WTC11 (cell line): ENCODE measurements around the gene CPOX. TPM values are rescaled to one million over a fixed set of nuclear protein-coding genes. Genes with fewer than 3 reads are reported as not detected.
"Not testable (repeated sequence)": the region's sequence is repeated elsewhere in the genome, so short reads cannot be mapped to it uniquely, and the experiment has no call there.

Experiments
- ATAC-seq: fragments of 200-7000 bp; cut with Tn5 transposase; 2 replicates; pipeline ENCODE4 v1.10.0; 2021; ENCODE audit warnings: mild to moderate bottlenecking, moderate library complexity
- CTCF ChIA-PET: fragments of 300-600 bp; sonication (Branson Sonifier 250); formaldehyde crosslinking; loops from one replicate; lab custom pipeline; 2021; ENCODE audit warnings: antibody characterized with exemption; lab: Charles Lee
- POLR2A ChIA-PET: fragments of 350-600 bp; sonication (Branson Sonifier 250); formaldehyde crosslinking; loops from one replicate; lab custom pipeline; 2021; ENCODE audit warnings: antibody characterized with exemption; lab: Charles Lee
- DNase-seq: peaks from one replicate; pipeline ENCODE4 v3.0.0; 2021; ENCODE audit warnings: low spot score
- H3K27ac Mint-ChIP-seq: 2 replicates; pipeline ENCODE4 v1.8.0; 2021; ENCODE audit warnings: mixed read lengths
- H3K27me3 Mint-ChIP-seq: 2 replicates; pipeline ENCODE4 v1.8.0; 2021; ENCODE audit warnings: low read depth, mild to moderate bottlenecking, moderate library complexity, mixed read lengths
- H3K36me3 Mint-ChIP-seq: 2 replicates; pipeline ENCODE4 v1.8.0; 2021; ENCODE audit warnings: mixed read lengths
- H3K4me1 Mint-ChIP-seq: 2 replicates; pipeline ENCODE4 v1.8.0; 2022; ENCODE audit warnings: mixed read lengths
- H3K4me3 Mint-ChIP-seq: 2 replicates; pipeline ENCODE4 v1.8.0; 2021; ENCODE audit warnings: mild to moderate bottlenecking, moderate library complexity, mixed read lengths
- H3K9me3 Mint-ChIP-seq: 2 replicates; pipeline ENCODE4 v1.8.0; 2021; ENCODE audit warnings: mixed read lengths
- EMX1 ChIP-seq: fragments of 250-450 bp; sonication (Bioruptor Pico); IDR thresholded peaks from 2 replicates; pipeline ENCODE4 v1.8.0; 2021; ENCODE audit warnings: mild to moderate bottlenecking
- GRHL2 ChIP-seq: fragments of 250-450 bp; sonication (Bioruptor Pico); IDR thresholded peaks from 2 replicates; pipeline ENCODE4 v1.8.0; 2022; ENCODE audit warnings: mild to moderate bottlenecking, moderate library complexity; ENCODE audit not compliant: insufficient replicate concordance, severe bottlenecking
- IRF2 ChIP-seq: sonication (generic); formaldehyde crosslinking; IDR thresholded peaks from 2 replicates; pipeline ENCODE4 v1.8.0; 2022; ENCODE audit warnings: low read depth, missing genetic modification reagents, borderline replicate concordance
- NR1H2 ChIP-seq: sonication (generic); formaldehyde crosslinking; IDR thresholded peaks from 2 replicates; pipeline ENCODE4 v1.9.0; 2021; ENCODE audit warnings: mild to moderate bottlenecking, moderate library complexity, missing genetic modification reagents
- PRDM15 ChIP-seq: sonication (generic); formaldehyde crosslinking; IDR thresholded peaks from 2 replicates; pipeline ENCODE4 v1.8.0; 2022; ENCODE audit warnings: missing genetic modification reagents
- RELA ChIP-seq: sonication (generic); formaldehyde crosslinking; IDR thresholded peaks from 2 replicates; pipeline ENCODE4 v1.8.1; 2022; ENCODE audit warnings: missing genetic modification reagents, mild to moderate bottlenecking, borderline replicate concordance
- SMAD3 ChIP-seq: sonication (generic); formaldehyde crosslinking; IDR thresholded peaks from 2 replicates; pipeline ENCODE4 v1.8.0; 2022; ENCODE audit warnings: missing genetic modification reagents, mild to moderate bottlenecking, borderline replicate concordance
- TP53 ChIP-seq: sonication (generic); formaldehyde crosslinking; IDR thresholded peaks from 2 replicates; pipeline ENCODE4 v1.8.1; 2023; ENCODE audit warnings: mild to moderate bottlenecking, missing genetic modification reagents
- ZNF138 ChIP-seq: sonication (generic); formaldehyde crosslinking; conservative IDR thresholded peaks from 2 replicates; pipeline ENCODE4 v1.8.1; 2022; ENCODE audit warnings: mild to moderate bottlenecking, moderate library complexity, missing genetic modification reagents
- ZNF232 ChIP-seq: sonication (generic); formaldehyde crosslinking; IDR thresholded peaks from 2 replicates; pipeline ENCODE4 v1.8.0; 2022; ENCODE audit warnings: mild to moderate bottlenecking, missing genetic modification reagents
- ZNF263 ChIP-seq: sonication (generic); formaldehyde crosslinking; IDR thresholded peaks from 2 replicates; pipeline ENCODE4 v1.8.1; 2022; ENCODE audit warnings: low read depth, mild to moderate bottlenecking, moderate library complexity, missing genetic modification reagents
- ZNF423 ChIP-seq: fragments of 250-450 bp; sonication (Bioruptor Pico); IDR thresholded peaks from 2 replicates; pipeline ENCODE4 v2.1.2; 2022; ENCODE audit warnings: mild to moderate bottlenecking, moderate library complexity
- total RNA-seq: library from RNA; stranded (reverse); gene quantifications from 3 replicates; pipeline ENCODE4 v1.2.3, GENCODE V29; 2021
- TF ChIP-seq, protein P1 (sequence below): sonication (generic); formaldehyde crosslinking; conservative IDR thresholded peaks from 2 replicates; pipeline ENCODE4 v1.8.1; 2022; ENCODE audit warnings: mild to moderate bottlenecking, missing genetic modification reagents
- TF ChIP-seq, protein P2 (sequence below): sonication (generic); formaldehyde crosslinking; conservative IDR thresholded peaks from 2 replicates; pipeline ENCODE4 v1.8.1; 2023; ENCODE audit warnings: mild to moderate bottlenecking, low read depth, missing genetic modification reagents, moderate library complexity
- TF ChIP-seq, protein P3 (sequence below): fragments of 250-450 bp; sonication (Bioruptor Pico); IDR thresholded peaks from 2 replicates; pipeline ENCODE4 v1.8.0; 2021; ENCODE audit warnings: mild to moderate bottlenecking
- TF ChIP-seq, protein P4 (sequence below): sonication (generic); formaldehyde crosslinking; IDR thresholded peaks from 2 replicates; pipeline ENCODE4 v1.8.1; 2023; ENCODE audit warnings: mild to moderate bottlenecking, moderate library complexity, missing genetic modification reagents

The CPOX gene
- total RNA-seq, 1 experiment from 2014 or later: 33.4 TPM

DNA sequence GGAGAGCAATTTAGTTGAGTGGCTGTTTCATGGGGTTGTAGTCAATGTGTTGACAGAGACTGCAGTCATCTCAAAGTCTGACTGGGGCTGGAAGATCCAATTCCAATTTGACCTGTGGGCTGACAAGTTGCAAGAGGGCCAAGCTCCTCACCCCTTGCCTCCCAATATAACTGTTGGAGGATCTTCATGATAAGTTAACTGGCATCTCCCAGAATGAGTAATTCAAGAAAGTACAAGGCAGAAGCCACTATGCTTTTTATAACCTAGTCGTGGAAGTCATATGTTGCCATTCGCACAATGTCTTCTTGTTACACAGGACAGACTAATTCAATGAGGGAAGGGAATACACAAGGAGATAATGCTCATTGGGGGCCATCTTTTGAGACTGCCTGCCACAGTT lies 32.5 kb downstream of the CPOX start:
- Mint-ChIP-seq H3K36me3 (no peaks in the 10 kb centered on the region), H3K4me3 (no peak overlapping the region), H3K27me3 (no peaks in the 10 kb centered on the region), H3K9me3 (no peaks in the 10 kb centered on the region; the same call in 1 of the 2 replicates), H3K27ac (no peak overlapping the region), H3K4me1 (no peaks in the 10 kb centered on the region)
- ChIA-PET CTCF (no interaction called here), POLR2A (no interaction called here)
- no peak for ATAC-seq
- TF ChIP-seq TP53 (CRISPR knock-in tag) (no peak), SMAD3 (CRISPR knock-in tag) (no peak)
- no peak for DNase-seq

DNA sequence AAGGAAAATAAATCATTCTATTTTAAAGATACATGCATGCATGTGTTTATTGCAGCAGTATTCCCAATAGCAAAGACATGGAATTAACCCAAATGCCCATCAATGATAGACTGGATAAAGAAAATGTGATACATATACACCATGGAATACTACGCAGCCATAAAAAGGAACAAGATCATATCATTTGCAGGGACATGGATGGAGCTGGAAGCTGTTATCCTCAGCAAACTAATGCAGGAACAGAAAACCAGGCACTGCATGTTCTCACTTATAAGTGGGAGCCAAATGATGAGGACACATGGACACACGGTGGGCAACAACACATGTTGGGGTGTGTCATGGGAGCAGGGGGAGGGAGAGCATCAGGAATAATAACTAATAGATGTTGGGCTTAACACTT lies 33.6 kb downstream of the CPOX start:
- H3K36me3 Mint-ChIP-seq, ATAC-seq, H3K27ac Mint-ChIP-seq, H3K9me3 Mint-ChIP-seq, DNase-seq, H3K4me3 Mint-ChIP-seq, CTCF ChIA-PET, POLR2A ChIA-PET, H3K27me3 Mint-ChIP-seq, H3K4me1 Mint-ChIP-seq: not testable (repeated sequence)

DNA sequence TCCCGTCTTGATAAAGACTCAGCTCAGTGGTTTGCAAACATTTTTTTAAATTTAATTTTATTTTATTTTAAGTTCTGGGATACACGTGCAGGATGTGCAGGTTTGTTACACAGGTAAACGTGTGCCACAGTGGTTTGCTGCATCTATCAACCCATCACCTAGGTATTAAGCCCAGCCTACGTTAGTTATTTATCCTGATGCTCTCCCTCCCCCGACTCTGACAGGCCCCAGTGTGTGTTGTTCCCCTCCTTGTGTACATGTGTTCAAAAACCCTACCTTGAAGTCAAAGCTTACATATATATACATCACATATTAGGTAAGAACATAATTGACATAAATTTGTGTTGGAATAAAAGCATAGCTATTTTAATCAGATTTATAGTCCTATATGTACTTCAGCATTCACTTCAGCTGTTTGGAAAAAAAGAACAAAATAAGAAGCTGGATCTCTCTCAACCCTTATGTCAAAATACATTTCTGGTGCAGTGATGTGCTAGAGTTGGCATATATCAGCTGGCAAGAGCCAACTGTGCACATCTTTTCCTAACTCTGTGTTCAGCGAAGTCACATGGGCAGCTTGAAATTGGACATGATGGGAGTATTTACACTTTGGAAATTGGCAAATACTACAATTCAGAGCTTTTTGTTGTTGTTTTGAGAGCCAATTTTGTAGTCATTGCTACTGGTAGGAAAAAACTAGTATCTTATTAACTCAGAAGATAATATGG lies 35.1 kb downstream of the CPOX start:
- no peaks in the 10 kb centered on the region; the same call in 1 of the 2 replicates for H3K9me3 Mint-ChIP-seq
- no peaks in the 10 kb centered on the region for H3K4me1 Mint-ChIP-seq
- TF ChIP-seq GRHL2 (CRISPR knock-in tag) (no peak), EMX1 (CRISPR knock-in tag) (no peak), IRF2 (CRISPR knock-in tag) (no peak), ZNF138 (CRISPR knock-in tag) (no peak)
- TF ChIP-seq, protein P1, sequence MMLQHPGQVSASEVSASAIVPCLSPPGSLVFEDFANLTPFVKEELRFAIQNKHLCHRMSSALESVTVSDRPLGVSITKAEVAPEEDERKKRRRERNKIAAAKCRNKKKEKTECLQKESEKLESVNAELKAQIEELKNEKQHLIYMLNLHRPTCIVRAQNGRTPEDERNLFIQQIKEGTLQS (CRISPR knock-in tag): no peak
- no peaks in the 10 kb centered on the region for H3K36me3 Mint-ChIP-seq
- no peak for DNase-seq
- H3K4me3 Mint-ChIP-seq: no peak overlapping the region
- CTCF ChIA-PET: no interaction called here
- H3K27me3 Mint-ChIP-seq: no peaks in the 10 kb centered on the region
- no peak for ATAC-seq
- POLR2A ChIA-PET: no interaction called here
- no peak overlapping the region for H3K27ac Mint-ChIP-seq

DNA sequence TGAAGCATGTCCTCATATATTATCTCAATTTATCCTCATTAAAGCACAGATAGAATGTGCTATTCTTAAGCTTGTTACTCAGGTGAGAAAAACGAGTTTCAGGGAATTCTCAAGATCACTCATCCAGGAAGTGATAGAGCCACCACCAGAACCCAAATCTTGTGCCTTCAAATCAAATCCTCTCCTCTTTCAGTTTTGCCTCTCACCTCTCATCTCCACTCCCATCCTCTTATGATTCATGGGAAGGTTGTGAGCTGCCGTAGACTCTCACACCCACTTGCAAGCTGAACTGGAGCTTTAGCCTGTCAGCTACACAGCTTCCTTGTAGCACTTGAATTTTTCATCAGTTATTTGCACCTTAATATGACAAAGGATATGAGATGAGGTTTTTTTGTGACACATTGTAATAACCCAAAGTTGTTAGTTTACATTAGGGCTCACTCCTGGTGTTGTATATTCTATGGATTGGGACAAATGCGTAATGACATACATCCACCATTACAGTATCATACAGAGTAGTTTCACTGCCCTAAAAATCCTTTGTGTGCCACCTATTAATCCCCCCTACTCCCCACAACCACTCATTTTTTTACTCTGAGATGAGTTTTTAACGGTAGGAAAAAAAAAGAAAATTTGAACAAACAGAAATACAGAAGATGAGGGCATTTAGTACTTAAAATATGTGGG lies 35.9 kb downstream of the CPOX start:
- CTCF ChIA-PET: interaction anchor here (1.2 kb wide), 1 partner anchor 55 kb away, joined by 3 read pairs; no protein-coding TSS in a partner anchor
- POLR2A ChIA-PET: no interaction called here
- H3K27ac Mint-ChIP-seq: no peak overlapping the region
- TF ChIP-seq, protein P2, sequence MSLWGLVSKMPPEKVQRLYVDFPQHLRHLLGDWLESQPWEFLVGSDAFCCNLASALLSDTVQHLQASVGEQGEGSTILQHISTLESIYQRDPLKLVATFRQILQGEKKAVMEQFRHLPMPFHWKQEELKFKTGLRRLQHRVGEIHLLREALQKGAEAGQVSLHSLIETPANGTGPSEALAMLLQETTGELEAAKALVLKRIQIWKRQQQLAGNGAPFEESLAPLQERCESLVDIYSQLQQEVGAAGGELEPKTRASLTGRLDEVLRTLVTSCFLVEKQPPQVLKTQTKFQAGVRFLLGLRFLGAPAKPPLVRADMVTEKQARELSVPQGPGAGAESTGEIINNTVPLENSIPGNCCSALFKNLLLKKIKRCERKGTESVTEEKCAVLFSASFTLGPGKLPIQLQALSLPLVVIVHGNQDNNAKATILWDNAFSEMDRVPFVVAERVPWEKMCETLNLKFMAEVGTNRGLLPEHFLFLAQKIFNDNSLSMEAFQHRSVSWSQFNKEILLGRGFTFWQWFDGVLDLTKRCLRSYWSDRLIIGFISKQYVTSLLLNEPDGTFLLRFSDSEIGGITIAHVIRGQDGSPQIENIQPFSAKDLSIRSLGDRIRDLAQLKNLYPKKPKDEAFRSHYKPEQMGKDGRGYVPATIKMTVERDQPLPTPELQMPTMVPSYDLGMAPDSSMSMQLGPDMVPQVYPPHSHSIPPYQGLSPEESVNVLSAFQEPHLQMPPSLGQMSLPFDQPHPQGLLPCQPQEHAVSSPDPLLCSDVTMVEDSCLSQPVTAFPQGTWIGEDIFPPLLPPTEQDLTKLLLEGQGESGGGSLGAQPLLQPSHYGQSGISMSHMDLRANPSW (CRISPR knock-in tag): no peak
- TF ChIP-seq, protein P3, sequence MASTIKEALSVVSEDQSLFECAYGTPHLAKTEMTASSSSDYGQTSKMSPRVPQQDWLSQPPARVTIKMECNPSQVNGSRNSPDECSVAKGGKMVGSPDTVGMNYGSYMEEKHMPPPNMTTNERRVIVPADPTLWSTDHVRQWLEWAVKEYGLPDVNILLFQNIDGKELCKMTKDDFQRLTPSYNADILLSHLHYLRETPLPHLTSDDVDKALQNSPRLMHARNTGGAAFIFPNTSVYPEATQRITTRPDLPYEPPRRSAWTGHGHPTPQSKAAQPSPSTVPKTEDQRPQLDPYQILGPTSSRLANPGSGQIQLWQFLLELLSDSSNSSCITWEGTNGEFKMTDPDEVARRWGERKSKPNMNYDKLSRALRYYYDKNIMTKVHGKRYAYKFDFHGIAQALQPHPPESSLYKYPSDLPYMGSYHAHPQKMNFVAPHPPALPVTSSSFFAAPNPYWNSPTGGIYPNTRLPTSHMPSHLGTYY (CRISPR knock-in tag): no peak
- TF ChIP-seq ZNF263: no peak
- TF ChIP-seq, protein P4, sequence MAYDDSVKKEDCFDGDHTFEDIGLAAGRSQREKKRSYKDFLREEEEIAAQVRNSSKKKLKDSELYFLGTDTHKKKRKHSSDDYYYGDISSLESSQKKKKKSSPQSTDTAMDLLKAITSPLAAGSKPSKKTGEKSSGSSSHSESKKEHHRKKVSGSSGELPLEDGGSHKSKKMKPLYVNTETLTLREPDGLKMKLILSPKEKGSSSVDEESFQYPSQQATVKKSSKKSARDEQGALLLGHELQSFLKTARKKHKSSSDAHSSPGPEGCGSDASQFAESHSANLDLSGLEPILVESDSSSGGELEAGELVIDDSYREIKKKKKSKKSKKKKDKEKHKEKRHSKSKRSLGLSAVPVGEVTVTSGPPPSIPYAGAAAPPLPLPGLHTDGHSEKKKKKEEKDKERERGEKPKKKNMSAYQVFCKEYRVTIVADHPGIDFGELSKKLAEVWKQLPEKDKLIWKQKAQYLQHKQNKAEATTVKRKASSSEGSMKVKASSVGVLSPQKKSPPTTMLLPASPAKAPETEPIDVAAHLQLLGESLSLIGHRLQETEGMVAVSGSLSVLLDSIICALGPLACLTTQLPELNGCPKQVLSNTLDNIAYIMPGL (CRISPR knock-in tag): no peak
- no peak for TF ChIP-seq PRDM15 (CRISPR knock-in tag)
- TF ChIP-seq NR1H2 (CRISPR knock-in tag): no peak
- no peak for TF ChIP-seq RELA (CRISPR knock-in tag)
- TF ChIP-seq ZNF232 (CRISPR knock-in tag): no peak
- TF ChIP-seq ZNF423 (CRISPR knock-in tag): no peak

More for the DNA sequence above, 35.9 kb downstream of the CPOX start:
- DNase-seq: no peak
- H3K4me3 Mint-ChIP-seq: no peak overlapping the region
- no peaks in the 10 kb centered on the region for H3K4me1 Mint-ChIP-seq
- no peaks in the 10 kb centered on the region for H3K27me3 Mint-ChIP-seq
- H3K36me3 Mint-ChIP-seq: no peaks in the 10 kb centered on the region
- no peaks in the 10 kb centered on the region; the same call in 1 of the 2 replicates for H3K9me3 Mint-ChIP-seq
- ATAC-seq: no peak
